Activated CD4-positive, alpha-beta T cell treated with anti-CD3 and anti-CD28 coated beads, Interleukin-10, Interleukin-2, amounts not matched to agents 100 ng/mL and 50 ng/mL, durations not matched to agents 16 hours and 8 hours (primary cell): ENCODE data around the gene SERF1A.
"Not testable (repeated sequence)": the region's sequence is repeated elsewhere in the genome, so short reads cannot be mapped to it uniquely, and the experiment has no call there.

Experiments used
- DNase-seq: peaks from one replicate; pipeline ENCODE4 v3.0.0-alpha.2; 2020

The SERF1A gene

DNA sequence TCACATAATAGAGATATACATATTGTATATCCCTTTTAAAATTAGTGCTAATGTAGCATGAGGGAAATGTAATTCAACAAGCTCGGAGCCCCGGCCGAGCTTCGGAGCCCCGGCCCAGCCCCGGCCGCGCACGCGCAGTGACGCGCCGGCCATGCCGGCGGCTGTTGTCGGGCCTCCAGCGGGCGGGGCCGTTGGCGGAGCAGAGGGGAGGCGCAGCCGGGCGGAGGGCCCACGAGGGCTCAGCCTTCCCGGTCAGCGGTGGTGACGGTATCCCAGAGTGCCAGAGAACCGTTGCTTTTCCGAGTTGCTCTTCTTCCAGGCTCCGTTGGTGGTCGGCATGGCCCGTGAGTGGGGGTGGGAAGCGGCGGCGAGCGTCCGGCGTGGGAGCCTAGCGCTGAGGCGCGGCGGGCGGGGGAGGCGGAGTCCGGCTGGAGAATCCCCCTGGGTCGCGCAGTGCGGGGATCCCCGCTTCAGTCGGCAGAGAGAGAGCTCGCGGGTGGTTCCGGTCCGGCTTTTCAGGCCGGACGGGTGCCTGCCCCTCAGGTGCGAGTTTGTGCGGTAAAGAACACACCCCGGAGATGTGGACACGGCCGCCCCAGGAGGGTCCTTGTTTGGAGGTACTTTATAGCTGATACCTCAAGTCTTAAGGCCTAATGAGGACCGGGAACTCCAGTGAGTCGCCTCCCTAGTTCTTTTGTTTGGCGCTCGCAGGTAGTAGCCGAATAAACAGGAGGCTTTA, at the start of gene SERF1A:
Gene SERF1A (plus strand): TSS at position 137 of the 739 bp plus-strand sequence. CDS start 201 bp downstream, at position 338.
- not testable (repeated sequence) for DNase-seq

DNA sequence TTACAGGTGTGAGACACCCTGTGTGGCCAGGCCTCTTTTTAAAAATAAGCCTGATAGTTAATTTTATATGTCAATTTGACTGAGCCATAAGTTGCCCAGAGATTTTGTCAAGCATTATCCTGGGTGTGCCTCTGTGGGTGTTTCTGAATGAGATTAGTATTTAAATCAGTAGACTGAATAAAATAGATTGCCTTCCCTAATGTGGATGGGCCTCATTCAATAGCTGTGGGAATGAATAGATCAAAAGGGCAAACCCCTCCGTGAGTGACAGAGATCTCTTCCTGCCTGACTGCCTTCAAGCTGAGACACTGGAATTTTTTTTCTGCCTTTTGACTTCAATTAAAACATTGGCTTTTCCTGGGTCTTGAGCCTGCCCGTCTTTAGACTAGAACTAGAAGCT, 33.7 kb upstream of the SERF1A start:
- DNase-seq: not testable (repeated sequence)

DNA sequence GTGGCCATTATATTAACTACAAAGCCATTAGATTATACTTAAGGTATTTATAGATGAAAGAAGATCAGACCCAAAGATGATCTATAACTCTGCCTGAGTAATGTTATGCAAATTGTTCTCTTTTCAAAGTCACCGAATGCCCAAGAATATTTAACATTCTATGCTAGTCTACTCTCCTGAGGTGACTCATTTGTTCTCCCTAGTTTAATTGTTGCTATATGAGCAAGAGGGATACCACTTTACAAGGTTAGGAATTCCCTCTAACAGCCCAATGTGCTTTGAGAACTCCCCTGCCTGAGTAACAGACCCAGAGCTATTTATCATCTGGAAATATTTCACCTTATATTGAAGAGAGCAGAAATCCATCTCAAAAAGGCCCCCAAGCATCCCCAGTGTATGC, 29.8 kb upstream of the SERF1A start:
- DNase-seq: not testable (repeated sequence)

DNA sequence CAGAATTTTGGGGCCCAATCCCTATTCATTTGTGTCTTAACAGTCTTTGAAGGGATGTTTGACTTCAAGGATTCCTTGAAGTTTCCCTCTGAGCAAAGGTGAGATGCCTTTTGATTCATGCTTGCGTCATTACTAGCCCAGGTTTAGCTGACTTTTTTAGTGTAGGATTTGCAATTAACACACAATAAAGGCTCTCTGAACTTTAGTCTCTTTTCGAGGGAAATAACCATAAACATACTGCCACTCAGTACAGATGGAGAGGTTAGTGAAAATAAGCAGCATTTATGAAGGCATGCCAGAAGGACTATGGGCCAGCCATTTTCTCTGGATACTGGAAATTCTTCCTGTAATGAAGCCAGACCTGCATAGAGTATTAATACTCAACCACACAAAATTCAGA, 4.4 kb upstream of the SERF1A start:
- not testable (repeated sequence) for DNase-seq

DNA sequence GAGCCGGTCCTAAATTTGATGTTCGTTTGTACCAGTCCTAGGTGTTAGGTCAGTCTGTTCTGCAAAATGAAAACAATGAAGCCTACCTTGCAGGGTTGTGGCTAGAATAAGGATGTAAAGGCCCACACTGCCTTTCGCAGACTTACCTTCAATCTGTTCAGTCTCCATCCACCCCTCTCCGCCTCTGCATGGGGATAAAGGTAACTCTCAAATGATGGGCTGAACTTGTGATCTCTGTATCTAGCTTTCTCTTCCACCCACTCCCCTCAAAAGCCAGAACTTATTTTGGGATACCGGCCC, 753 bp downstream of the SERF1A start:
- DNase-seq: not testable (repeated sequence)

DNA sequence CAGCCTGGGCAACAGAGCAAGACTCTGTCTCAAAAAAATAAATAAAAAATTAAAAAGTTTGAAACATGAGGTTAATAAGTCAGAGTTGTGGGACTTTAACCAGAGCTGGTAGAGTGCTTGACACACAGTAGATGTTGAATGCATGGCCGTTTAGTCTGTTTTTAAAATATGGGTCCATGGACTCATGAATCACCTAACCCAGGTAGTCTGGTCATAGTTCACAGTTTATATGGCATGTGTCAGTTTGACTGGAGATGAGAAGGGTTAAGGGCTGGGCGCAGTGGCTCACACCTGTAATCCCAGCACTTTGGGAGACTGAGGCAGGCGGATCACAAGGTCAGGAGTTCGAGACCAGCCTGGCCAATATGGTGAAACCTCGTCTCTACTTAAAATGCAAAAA, 6.2 kb downstream of the SERF1A start:
- not testable (repeated sequence) for DNase-seq

DNA sequence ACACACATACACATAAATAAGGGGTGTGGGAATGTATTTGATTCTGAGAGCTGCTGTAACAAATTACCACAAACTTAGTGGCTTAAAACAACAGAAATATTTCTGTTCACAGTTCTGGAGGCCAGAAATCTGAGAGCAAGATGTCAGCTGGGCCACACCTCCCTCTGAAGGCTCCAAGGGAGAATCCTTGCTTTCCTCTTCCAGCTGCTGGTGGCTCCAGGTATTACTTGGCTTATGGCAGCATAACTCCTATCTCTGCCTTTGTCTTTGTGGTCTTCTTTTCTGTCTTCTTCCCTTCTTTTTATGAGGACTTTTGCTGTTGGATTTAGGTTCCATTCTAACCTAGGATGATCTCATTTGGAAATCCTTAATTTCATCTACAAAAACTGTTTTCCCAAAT, 16.4 kb downstream of the SERF1A start:
- not testable (repeated sequence) for DNase-seq

DNA sequence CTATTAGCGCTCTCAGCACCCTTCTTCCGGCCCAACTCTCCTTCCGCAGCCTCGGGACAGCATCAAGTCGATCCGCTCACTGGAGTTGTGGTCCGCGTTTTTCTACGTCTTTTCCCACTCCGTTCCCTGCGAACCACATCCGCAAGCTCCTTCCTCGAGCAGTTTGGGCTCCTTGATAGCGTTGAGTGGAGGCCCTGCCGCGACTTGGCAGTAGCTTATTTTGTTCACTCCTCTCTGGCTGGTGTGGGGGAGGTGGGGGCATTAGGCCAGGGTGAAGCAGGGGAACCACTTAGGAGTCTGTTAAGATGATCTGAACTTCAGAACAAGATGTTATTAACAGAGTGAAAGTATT, 24.7 kb downstream of the SERF1A start:
- not testable (repeated sequence) for DNase-seq

DNA sequence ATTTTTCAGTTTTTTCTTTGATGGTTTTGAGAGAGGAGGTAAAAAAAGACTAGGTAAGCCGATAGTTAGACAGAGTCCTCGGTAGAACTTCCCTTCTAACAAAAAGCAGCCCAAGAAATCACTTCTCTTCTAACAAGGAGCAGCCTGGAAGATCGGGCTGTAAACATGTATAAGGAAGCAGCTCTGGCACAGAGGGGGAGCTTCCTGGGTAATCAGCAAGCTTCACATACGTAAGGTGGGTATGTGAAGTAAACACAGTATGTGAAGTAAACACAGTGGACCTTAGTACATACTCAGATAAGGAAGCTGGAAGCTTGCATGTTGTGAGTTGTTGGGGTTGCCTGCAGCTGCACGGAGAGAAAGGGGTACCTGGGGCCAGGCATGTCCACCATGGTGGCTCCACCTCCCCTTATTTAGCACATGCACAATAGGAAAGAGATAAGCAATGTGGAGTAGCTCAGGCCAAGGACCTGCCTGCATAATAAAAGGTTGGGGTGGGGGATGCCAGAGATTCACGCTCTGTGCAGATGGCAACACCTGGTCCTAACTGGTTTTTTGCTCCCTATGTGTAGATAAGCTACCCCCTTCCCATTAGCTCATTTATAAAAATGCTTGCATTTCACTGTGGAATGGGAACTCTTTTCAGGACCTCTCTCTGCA, 31.4 kb downstream of the SERF1A start:
- not testable (repeated sequence) for DNase-seq

DNA sequence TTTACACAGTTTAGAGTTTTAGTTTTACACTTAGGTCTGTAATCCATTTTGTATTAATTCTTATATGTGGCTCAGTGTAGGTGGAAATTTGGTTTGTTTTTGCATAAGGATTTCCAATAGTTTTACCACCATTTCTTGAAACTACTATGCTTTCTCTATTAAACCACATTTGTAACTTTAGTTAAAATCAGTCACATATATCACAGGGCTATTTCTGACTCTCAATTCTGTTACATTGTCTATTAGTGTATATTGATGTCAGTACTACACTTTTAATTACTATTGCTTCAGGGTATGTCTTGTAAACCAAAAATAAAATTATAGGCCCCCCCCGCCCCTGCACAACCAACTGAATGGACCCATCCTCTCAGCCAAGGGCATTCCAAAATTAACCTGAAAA, 32.1 kb downstream of the SERF1A start:
- not testable (repeated sequence) for DNase-seq

DNA sequence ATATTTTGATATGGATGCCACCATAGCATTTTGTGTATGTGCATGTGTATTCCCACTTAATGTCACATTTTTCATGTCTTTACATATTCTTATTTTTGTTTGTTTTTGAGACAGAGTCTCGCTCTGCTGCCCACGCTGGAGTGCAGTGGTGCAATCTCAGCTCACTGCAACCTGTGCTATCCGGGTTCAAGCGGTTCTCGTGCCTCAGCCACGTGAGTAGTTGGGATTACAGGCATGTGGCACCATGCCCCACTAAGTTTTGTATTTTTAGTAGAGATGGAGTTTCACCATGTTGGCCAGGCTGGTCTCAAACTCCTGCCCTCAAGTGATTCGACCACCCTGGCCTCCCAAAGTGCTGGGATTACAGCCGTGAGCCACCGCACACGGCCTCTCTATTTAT, 52.6 kb downstream of the SERF1A start:
- DNase-seq: not testable (repeated sequence)
